SK-N-SH treated with all-trans-retinoic acid at 6 μM for 48 hours (cell line): ENCODE data around the gene TMPRSS11A.
A peak's percentile ranks its signal among the peaks of the same experiment; 100 is the strongest.

ENCODE experiments used
- ATAC-seq: fragments of 200-7000 bp; cut with Tn5 transposase; 3 replicates; pipeline ENCODE4 v1.9.1; 2020; ENCODE audit warnings: mild to moderate bottlenecking, moderate library complexity
- ARNTL ChIP-seq: fragments of 450-650 bp; formaldehyde crosslinking; IDR thresholded peaks from 2 replicates; pipeline ENCODE4 v1.5.0; 2020; ENCODE audit warnings: low read depth, mild to moderate bottlenecking, moderate library complexity, borderline replicate concordance
- BACH2 ChIP-seq: fragments of 250-450 bp; sonication (Bioruptor Pico); IDR thresholded peaks from 2 replicates; pipeline ENCODE4 v1.9.0; 2021; ENCODE audit warnings: mild to moderate bottlenecking, borderline replicate concordance
- CREB5 ChIP-seq: fragments of 250-450 bp; sonication (Bioruptor Pico); IDR thresholded peaks from 2 replicates; pipeline ENCODE4 v1.5.1; 2020; ENCODE audit warnings: low read depth, mild to moderate bottlenecking, moderate library complexity
- CSDC2 ChIP-seq: fragments of 250-450 bp; sonication (Bioruptor Pico); IDR thresholded peaks from 2 replicates; pipeline ENCODE4 v1.5.0; 2020; ENCODE audit warnings: mild to moderate bottlenecking, moderate library complexity
- CSRNP3 ChIP-seq: fragments of 250-450 bp; sonication (Bioruptor Pico); IDR thresholded peaks from 2 replicates; pipeline ENCODE4 v1.5.1; 2021; ENCODE audit warnings: mild to moderate bottlenecking, moderate library complexity
- GLIS3 ChIP-seq: fragments of 250-450 bp; sonication (Bioruptor Pico); IDR thresholded peaks from 2 replicates; pipeline ENCODE4 v1.5.0; 2020; ENCODE audit warnings: mild to moderate bottlenecking, moderate library complexity
- OSR1 ChIP-seq: fragments of 250-450 bp; sonication (Bioruptor Pico); IDR thresholded peaks from 2 replicates; pipeline ENCODE4 v1.8.0; 2022; ENCODE audit warnings: moderate library complexity, mild to moderate bottlenecking, inconsistent platforms
- PATZ1 ChIP-seq: fragments of 250-450 bp; sonication (Bioruptor Pico); IDR thresholded peaks from 2 replicates; pipeline ENCODE4 v1.8.0; 2020; ENCODE audit warnings: mild to moderate bottlenecking, moderate library complexity, borderline replicate concordance
- POU6F1 ChIP-seq: fragments of 250-450 bp; sonication (Bioruptor Pico); IDR thresholded peaks from 2 replicates; pipeline ENCODE4 v1.8.0; 2021; ENCODE audit warnings: low read depth, mild to moderate bottlenecking, moderate library complexity, borderline replicate concordance
- PPARA ChIP-seq: fragments of 250-450 bp; sonication (Bioruptor Pico); IDR thresholded peaks from 2 replicates; pipeline ENCODE4 v1.5.0; 2020; ENCODE audit warnings: mild to moderate bottlenecking, borderline replicate concordance
- SNAI2 ChIP-seq: fragments of 250-450 bp; sonication (Bioruptor Pico); IDR thresholded peaks from 2 replicates; pipeline ENCODE4 v1.5.0; 2020; ENCODE audit warnings: mild to moderate bottlenecking, moderate library complexity
- TCF4 ChIP-seq: fragments of 250-450 bp; sonication (Bioruptor Pico); IDR thresholded peaks from 2 replicates; pipeline ENCODE4 v1.8.0; 2021; ENCODE audit warnings: mild to moderate bottlenecking, moderate library complexity, borderline replicate concordance
- TOX ChIP-seq: fragments of 250-450 bp; sonication (Bioruptor Pico); IDR thresholded peaks from 2 replicates; pipeline ENCODE4 v1.8.0; 2021; ENCODE audit warnings: mild to moderate bottlenecking, moderate library complexity, borderline replicate concordance
- TSHZ2 ChIP-seq: fragments of 250-450 bp; sonication (Bioruptor Pico); IDR thresholded peaks from 2 replicates; pipeline ENCODE4 v1.5.0; 2020; ENCODE audit warnings: mild to moderate bottlenecking, moderate library complexity
- ZC3H10 ChIP-seq: fragments of 250-450 bp; sonication (Bioruptor Pico); IDR thresholded peaks from 2 replicates; pipeline ENCODE4 v1.5.1; 2021; ENCODE audit warnings: mild to moderate bottlenecking, moderate library complexity
- ZFP3 ChIP-seq: fragments of 250-450 bp; sonication (Bioruptor Pico); IDR thresholded peaks from 2 replicates; pipeline ENCODE4 v1.5.0; 2020; ENCODE audit warnings: mild to moderate bottlenecking, moderate library complexity
- ZFP30 ChIP-seq: fragments of 450-650 bp; formaldehyde crosslinking; IDR thresholded peaks from 2 replicates; pipeline ENCODE4 v1.5.0; 2022; ENCODE audit warnings: mild to moderate bottlenecking, moderate library complexity
- ZNF565 ChIP-seq: fragments of 450-650 bp; formaldehyde crosslinking; conservative IDR thresholded peaks from 2 replicates; pipeline ENCODE4 v1.5.0; 2020; ENCODE audit warnings: low read depth, mild to moderate bottlenecking, moderate library complexity
- ZNF70 ChIP-seq: fragments of 450-650 bp; formaldehyde crosslinking; IDR thresholded peaks from 2 replicates; pipeline ENCODE4 v1.5.0; 2020; ENCODE audit warnings: mild to moderate bottlenecking, moderate library complexity
- ZNF8 ChIP-seq: fragments of 450-650 bp; formaldehyde crosslinking; IDR thresholded peaks from 2 replicates; pipeline ENCODE4 v1.5.0; 2020; ENCODE audit warnings: mild to moderate bottlenecking, moderate library complexity

Gene TMPRSS11A

GRCh38 chr4:67927251-67927650, 36.0 kb downstream of the TMPRSS11A start:
- TF ChIP-seq TCF4 (CRISPR knock-in tag) (no peak), CSDC2 (CRISPR knock-in tag) (no peak)
- no peak for ATAC-seq

- ATAC-seq = no peak
- TF ChIP-seq TCF4 (CRISPR knock-in tag) = no peak
- no peak for TF ChIP-seq ZFP3 (CRISPR knock-in tag)
- no peak for TF ChIP-seq ZC3H10
- no peak for TF ChIP-seq POU6F1
- TF ChIP-seq GLIS3 (CRISPR knock-in tag) = no peak
- TF ChIP-seq PPARA = no peak
- TF ChIP-seq ZNF8 (CRISPR knock-in tag) = no peak
- no peak for TF ChIP-seq ZFP30 (CRISPR knock-in tag)
- TF ChIP-seq PATZ1 (CRISPR knock-in tag) = no peak
- TF ChIP-seq TSHZ2 (CRISPR knock-in tag) = no peak
- no peak for TF ChIP-seq ARNTL (CRISPR knock-in tag)
- no peak for TF ChIP-seq SNAI2 (CRISPR knock-in tag)
- TF ChIP-seq BACH2 (CRISPR knock-in tag) = no peak
- no peak for TF ChIP-seq ZNF70 (CRISPR knock-in tag)
These were observed 36.8 kb downstream of the TMPRSS11A start for GRCh38 chr4:67926485-67926884.

GRCh38 chr4:67922697-67923096, 40.6 kb downstream of the TMPRSS11A start:
- no peak for TF ChIP-seq TSHZ2 (CRISPR knock-in tag)
- TF ChIP-seq ZNF565 = no peak
- peak; percentile 20; the same call in 1 of the 3 replicates for ATAC-seq

- ATAC-seq = peak; percentile 65; the same call in 2 of the 3 replicates
- TF ChIP-seq ZNF565 (no peak), ZNF70 (CRISPR knock-in tag) (no peak), GLIS3 (CRISPR knock-in tag) (no peak), PPARA (no peak), TOX (CRISPR knock-in tag) (no peak), CREB5 (CRISPR knock-in tag) (no peak), ZC3H10 (no peak), CSRNP3 (CRISPR knock-in tag) (no peak), ZFP3 (CRISPR knock-in tag) (no peak), OSR1 (no peak)
These were observed 44.9 kb downstream of the TMPRSS11A start for GRCh38 chr4:67918428-67918827.
